GM18867 (cell line): ENCODE measurements around the gene MIEF1.
"Not testable (repeated sequence)": the region's sequence is repeated elsewhere in the genome, so short reads cannot be mapped to it uniquely, and the experiment has no call there.

Experiments used
- ATAC-seq: cut with Tn5 transposase; IDR thresholded peaks from one replicate; pipeline ENCODE4 v1.9.1; 2021; ENCODE audit warnings: mild to moderate bottlenecking, moderate library complexity; ENCODE audit not compliant: unreplicated experiment

The MIEF1 gene

DNA sequence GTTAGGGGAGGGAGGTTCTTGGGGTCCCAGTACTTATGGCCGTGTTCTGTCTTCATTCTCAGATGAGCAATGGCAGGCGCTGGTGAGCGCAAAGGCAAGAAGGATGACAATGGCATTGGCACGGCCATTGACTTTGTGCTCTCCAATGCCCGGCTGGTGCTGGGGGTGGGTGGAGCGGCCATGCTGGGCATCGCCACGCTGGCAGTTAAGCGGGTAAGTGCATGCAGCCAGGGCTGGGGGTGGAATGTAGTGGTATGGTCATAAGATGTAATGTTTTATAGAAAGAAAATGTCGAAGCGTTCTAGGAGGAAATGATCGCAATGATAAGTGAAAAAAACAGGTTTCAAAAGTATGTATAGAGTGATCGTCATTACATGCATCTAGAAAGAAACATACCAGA lies 9.1 kb downstream of the MIEF1 start:
- ATAC-seq: no peak

DNA sequence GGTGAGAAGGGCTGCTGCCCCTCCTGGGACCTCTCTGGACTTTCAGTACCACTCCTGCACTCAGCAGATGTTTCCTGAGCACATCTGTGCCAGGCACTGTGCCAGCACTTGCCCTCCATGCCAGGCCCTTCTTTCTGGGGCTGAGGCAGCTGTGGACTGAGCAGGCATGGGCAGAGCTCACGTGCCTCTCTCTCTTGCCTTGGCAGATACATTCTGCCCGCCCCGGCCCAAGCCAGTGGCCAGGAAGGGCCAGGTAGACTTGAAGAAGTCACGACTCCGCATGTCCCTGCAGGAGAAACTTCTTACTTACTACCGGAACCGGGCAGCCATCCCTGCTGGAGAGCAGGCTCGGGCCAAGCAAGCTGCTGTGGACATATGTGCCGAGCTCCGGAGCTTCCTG lies 9.9 kb downstream of the MIEF1 start:
- no peak for ATAC-seq

DNA sequence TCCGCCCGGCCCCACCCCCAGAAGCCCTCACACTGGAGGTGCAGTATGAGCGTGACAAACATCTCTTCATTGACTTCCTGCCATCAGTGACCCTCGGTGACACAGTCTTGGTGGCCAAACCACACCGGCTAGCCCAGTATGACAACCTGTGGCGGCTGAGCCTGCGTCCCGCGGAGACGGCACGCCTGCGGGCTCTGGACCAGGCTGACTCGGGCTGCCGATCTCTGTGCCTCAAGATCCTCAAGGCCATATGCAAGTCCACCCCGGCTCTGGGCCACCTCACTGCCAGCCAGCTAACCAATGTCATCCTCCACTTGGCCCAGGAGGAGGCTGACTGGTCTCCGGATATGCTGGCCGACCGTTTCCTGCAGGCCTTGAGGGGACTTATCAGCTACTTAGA lies 11.7 kb downstream of the MIEF1 start:
- ATAC-seq: no peak

DNA sequence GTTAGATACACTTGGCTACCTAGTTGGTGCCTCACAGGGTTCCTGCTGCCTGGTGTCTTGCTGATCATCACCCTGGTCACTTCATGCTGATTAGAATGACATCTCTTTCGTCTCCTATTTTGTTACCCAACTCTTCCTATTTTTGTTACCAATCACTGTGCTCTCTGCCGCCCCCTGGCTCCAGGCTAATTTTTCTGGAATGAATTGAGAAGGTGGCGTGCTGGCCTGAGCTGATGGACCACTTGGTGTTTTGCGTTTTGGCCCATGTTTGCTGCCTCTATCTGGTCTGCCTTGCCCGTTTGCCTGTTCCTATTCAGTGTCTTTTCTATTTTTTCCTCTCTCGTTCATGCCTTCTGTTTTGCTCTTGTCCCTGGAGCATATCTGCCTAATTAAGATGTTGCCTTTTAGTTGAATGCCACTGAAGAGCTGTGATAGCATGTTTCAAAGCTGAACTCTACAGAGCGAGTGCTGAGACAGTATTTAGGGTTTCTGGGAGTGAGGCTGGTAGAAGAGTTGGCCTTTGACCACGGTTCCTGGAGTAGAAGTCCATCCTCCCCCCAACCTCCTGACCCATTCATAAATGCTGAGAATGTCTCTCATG lies 12.4 kb downstream of the MIEF1 start:
- no peak for ATAC-seq

DNA sequence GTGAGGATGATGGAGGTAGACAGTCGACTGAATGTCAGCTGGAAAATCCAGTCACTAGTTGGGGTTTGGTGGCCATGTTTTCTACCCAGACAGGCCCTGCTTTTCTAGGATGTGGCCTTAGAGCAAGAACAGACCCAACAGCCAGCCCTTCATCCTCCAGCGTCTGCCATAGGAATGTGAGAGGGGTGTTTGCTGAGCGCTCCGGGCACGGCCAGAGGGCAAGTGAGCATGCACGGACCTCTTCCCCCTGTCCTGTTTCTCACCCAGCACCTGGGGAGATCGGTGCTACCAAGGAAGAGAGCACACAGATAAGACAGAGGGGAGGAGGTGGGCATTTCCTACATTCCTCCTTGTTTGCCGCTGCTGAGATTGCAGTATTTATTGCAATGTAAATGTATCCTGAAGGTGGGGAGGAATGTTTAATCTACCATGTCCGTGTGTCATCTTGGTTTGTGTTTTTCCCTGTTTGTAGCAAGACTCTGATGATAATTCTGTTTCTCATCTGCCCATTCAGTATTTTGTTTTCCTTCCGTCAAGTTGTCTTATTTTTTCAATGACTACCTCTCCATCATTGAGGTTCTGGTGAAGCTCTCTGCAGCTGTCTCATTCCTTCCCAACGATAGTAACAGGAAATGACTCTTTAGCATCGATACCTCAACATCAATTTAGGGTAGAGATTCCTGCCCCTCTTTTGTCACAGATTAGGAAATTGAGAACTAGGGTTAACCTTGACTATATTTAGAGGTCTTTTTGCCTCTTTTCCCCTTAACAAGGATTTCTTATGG lies 13.4 kb downstream of the MIEF1 start:
- ATAC-seq: no peak

DNA sequence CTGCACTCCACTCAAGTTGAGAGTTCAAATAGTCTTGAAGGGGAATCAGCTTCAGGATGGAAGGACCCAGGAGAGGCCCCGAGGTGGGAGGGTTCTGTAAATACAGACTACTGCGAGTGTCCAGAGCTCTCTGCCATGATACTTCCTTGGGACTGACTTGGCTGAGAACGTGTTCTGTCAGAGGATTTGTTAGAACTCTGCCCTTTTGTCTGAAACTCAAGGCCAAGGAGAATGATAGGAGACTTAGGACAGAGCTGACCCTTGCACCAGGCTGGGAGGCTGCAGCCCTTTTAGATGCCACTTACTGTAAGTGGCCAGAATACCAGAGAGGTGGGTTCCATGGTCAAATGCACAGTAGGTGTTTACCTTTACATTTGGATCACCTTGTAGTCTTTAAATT lies 15.4 kb downstream of the MIEF1 start:
- ATAC-seq: no peak

DNA sequence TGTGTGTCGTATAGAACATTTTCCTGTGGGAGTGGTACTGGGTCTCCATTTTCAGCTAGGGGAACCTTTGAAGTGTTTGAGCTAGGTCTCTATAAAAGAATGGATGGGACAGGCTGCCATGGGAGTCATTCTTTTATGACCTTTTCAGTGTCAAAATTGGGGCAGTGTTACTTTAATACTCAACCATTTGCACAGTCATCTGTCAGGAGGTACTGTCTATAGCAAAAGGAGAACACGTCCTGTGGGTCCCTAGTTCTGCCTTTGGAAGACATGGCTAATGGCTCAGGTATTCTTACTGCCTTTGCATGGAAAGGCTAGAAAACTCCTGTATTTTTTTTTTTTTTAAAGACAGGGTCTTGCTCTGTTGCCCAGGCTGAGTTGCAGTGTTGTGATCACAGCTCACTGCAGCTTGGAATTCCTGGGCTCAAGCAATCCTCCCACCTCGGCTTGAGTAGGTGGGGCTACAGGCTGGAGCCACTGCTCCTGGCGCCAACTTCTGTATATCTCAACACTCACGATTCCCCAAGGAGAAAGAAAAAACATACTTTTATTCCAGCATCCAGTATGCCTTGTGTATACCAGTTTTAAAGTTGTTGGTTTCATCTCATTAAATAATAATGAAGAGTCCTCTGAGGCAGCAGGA lies 16.2 kb downstream of the MIEF1 start:
- no peak for ATAC-seq

DNA sequence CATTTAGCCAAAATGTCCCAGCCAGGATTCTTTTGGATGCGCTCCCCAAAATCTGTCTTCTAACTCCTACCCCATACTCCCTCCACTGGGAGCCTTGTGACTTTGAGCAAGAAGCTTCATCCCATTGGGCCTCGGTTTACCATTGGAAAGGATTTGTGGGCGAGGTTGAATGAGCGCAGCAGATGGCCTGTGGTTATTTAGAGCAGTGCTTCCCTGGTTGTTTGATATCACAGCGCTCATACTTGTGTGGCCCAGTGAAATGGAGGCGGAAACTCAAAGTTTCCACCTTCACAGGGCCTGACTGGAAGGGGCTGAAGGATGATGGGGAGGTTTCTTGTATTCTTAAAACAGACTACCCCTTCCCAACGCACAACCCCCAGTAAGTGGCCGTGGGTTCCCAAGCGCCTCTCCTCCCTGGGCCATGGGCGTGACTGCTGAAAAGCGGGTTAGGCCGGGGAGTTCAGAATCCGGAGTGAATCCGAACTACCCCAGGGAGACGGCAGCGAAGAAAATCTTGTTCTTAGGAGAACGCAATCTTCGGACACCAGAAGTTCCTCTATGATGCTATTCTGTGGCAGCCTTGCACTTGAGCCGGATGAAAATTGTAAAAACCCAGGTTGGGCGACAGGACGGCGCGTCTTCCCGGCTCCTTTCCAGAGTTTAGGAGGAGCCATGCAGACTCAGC lies 17.0 kb downstream of the MIEF1 start:
- no peak for ATAC-seq

DNA sequence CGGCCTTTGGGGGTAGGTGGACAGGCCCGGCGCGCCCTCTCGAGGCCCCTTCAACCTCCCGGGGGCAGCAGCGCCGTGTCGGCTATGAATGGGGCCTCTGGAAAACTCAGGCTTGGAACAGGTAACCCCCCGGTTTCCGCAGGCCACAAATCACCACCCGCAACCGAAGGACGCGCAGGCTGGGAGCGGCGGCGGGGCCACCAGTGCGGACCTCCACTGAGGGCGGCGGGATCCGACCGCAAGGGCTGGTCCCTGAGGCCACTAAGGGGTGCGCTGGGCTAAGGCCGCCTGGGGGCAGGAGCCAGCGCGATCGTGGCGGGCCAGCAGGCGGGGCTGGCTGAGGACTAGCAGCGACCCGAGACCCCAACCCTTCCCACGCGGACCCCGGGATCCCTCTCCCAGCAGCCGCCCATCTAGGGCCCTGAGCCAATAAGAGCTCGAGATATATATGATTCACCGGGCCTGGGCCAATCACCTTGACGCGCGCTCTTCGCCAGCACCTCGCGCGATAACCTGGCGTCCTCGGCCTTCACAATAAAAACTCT lies 17.7 kb downstream of the MIEF1 start:
- peak; percentile 75 for ATAC-seq

DNA sequence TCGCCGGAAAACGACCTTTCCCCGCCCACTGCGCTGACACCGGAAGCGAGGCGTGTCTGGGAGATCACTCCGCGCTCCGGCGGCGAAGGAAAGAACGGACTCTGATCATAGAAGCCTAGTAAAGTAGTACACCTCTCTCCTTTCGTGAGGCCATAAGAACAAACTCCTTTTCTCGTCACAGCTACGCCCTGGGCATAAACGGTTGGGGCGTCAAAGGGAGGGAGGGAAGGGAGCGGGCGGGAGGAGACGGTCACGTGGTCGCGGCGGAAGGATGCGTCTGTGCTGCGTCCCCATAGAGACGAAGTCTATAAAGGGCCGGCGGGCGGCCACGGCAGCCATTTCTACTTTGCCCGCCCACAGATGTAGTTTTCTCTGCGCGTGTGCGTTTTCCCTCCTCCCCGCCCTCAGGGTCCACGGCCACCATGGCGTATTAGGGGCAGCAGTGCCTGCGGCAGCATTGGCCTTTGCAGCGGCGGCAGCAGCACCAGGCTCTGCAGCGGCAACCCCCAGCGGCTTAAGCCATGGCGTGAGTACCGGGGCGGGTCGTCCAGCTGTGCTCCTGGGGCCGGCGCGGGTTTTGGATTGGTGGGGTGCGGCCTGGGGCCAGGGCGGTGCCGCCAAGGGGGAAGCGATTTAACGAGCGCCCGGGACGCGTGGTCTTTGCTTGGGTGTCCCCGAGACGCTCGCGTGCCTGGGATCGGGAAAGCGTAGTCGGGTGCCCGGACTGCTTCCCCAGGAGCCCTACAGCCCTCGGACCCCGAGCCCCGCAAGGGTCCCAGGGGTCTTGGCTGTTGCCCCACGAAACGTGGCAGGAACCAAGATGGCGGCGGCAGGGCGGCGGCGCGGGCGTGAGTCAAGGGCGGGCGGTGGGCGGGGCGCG lies 18.4 kb downstream of the MIEF1 start, which contains the start of gene ATF4:
TSS of gene ATF4 (plus strand) at position 337 of the 880 bp plus-strand sequence. CDS start 884 bp downstream, outside the sequence.
- ATAC-seq: peak; percentile 45

DNA sequence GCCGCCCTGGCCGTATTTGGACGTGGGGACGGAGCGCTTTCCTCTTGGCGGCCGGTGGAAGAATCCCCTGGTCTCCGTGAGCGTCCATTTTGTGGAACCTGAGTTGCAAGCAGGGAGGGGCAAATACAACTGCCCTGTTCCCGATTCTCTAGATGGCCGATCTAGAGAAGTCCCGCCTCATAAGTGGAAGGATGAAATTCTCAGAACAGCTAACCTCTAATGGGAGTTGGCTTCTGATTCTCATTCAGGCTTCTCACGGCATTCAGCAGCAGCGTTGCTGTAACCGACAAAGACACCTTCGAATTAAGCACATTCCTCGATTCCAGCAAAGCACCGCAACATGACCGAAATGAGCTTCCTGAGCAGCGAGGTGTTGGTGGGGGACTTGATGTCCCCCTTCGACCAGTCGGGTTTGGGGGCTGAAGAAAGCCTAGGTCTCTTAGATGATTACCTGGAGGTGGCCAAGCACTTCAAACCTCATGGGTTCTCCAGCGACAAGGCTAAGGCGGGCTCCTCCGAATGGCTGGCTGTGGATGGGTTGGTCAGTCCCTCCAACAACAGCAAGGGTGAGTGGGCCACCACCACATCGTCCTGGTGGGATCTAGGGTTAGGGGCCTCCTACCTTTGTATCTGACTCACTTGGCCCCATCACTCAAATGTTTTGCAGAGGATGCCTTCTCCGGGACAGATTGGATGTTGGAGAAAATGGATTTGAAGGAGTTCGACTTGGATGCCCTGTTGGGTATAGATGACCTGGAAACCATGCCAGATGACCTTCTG lies 19.2 kb downstream of the MIEF1 start:
- ATAC-seq: not testable (repeated sequence)

DNA sequence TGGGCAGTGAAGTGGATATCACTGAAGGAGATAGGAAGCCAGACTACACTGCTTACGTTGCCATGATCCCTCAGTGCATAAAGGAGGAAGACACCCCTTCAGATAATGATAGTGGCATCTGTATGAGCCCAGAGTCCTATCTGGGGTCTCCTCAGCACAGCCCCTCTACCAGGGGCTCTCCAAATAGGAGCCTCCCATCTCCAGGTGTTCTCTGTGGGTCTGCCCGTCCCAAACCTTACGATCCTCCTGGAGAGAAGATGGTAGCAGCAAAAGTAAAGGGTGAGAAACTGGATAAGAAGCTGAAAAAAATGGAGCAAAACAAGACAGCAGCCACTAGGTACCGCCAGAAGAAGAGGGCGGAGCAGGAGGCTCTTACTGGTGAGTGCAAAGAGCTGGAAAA lies 20.0 kb downstream of the MIEF1 start:
- not testable (repeated sequence) for ATAC-seq

DNA sequence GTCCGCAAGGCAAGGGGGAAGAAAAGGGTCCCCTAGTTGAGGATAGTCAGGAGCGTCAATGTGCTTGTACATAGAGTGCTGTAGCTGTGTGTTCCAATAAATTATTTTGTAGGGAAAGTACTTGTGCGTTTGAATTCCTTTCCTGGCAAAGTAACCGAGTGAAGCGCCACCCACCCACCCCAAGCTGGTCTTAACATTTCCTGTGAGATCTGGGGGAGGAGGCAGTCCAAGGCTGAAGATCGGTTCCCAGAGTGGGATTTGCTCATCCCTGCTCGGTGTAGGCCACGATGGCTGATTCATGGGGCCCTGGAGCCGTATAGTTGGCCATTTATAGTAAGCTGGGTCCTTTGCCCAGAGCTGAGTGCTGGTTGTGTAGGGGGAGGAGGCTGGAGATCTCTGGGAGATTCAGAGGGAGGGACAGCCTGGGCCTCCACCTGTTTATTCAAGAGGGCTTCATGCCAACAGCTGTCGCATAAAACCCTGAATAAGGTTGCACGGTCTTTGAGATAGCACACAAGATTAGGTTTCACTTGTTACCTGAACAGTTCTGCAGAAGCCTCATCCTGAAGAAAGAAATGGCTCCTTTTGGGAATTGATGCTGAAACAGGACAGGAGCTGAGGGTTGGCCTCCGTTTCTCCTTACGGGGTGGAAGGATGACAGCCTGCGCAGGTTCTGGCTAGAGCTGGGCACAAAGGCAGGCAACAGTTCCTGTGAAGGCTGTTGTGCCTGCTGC lies 20.6 kb downstream of the MIEF1 start:
- ATAC-seq: no peak

DNA sequence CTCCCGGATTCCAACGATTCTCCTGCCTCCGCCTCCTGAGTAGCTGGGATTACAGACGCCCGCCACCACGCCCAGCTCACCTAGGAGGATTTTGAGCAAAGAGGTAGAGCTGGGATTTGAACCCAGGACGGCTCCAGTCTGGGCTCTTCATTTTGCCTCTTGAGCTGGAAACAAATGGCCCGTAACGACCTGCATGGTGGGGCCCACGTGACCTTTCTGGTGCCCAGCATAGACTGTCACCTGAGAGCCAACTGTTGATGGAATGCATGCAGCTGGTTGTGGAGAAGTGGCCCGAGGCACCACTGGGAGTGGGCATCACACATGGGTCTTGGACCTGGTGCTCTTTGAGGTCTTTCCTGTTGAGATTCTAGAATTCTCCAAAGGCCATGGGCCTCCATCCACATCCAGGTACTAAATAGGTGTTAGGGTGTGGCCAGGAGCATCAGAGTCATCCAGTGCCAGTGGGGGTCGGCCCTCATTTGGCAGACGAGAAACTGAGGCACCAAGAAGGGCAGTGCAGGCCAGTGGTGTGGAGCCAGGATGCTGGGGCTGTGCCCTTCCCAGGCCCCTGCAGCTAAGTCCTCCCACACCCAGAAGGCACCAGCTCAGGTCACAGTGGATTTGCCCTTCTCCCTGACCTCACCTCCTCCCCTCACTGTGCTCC lies 22.1 kb downstream of the MIEF1 start:
- ATAC-seq: no peak

DNA sequence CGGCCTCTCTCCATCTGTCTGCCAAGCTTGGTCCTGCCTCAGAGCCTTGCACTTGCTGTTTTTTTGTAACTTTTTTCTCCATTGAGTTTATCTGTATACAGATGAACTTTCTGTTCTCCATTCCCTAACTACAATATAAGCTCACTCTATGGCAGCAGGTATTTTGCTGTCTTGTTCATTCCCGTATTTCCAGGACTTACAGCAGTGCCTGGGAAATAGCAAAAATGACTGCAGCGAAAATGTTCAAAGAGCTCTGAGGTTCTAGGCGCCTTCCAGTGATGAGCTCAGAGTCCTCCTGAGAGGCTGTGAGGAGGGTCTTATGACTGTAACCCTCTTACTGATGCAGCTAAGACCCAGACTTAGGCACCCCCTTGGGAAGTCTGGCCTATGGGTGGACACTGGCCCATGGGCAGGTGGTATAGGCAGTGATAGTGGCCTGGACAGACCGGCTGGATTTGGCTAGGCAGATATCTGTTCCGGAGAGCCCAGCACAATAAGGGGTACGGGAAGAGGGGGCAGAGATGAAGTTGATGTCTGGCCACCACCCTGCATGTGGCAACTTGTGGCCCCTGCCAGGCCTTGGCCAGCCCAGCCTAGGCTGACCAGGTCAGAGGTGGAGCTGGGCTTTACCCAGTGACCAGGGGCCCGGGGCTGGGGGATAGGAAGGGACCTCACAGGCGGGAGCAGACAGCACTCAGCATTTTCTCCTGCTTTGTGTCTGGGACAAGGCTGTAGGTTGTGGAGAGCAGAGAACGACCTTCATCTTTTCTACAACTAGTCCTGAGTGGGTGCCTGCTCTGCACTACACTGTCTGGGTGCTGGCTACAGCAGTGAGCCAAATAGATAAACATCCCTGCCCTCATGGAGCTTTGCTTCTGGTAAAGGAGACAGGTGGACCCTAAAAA lies 22.9 kb downstream of the MIEF1 start:
- no peak for ATAC-seq

DNA sequence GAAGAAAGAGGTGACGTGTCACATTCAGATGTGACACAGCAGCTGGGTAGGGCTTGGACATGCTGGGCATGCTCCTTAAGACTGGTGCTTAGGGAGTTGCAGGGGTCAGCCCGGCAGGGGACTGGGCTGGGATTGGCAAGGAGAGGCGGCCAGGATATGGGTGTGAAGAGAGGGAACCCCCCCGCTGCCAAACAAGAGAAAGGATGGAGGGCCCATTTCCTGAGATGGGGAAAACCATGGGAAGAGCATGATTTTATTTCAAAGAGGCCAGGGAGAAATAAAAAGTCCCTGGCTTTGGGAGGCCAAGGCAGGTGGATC lies 23.5 kb downstream of the MIEF1 start:
- no peak for ATAC-seq

DNA sequence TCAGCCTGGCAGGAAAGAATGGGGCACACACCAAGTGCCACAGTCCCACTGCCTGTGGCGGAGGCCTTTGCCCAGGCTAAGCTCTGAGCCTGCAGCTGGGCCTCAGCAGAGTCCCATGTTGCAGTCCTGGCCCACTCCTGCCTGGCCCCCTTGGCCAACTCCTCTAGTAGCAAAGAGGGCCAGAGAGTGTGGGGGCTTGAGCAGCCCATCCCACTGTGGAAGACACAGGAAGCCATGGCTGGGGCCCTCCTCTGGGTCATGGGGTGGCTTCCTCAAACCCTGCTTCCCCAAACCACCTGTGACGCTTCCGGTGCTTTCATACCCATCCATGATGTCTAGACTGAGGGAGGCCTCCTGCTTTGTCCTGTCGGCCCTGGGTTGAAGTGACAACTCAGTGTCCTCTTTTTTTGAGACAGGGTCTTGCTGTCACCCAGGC lies 24.7 kb downstream of the MIEF1 start:
- no peak for ATAC-seq
